HL-60 (cell line): ENCODE results near the gene ZNF462.

Source experiments
- CTCF ChIP-seq: IDR thresholded peaks from one replicate; pipeline ENCODE4 v1.5.1; 2011; ENCODE audit warnings: low read length, control low read depth, inconsistent platforms; ENCODE audit not compliant: insufficient read depth
- GABPA ChIP-seq: IDR thresholded peaks from 2 replicates; pipeline ENCODE4 v1.6.1; 2012; ENCODE audit warnings: low read depth
- POLR2AphosphoS5 ChIP-seq: IDR thresholded peaks from 2 replicates; pipeline ENCODE4 v1.6.1; 2012; ENCODE audit warnings: low read depth

GRCh38 chr9:106890608-106891007, 27.6 kb downstream of the ZNF462 start:
- TF ChIP-seq POLR2AphosphoS5 (no peak), CTCF (no peak), GABPA (no peak)
